Sciatic nerve (tissue), 2 donors: ENCODE measurements around the gene FEZ2. TPM values are rescaled to one million over a fixed set of nuclear protein-coding genes. Genes with fewer than 3 reads are reported as not detected.
A peak's percentile ranks its signal among the peaks of the same experiment; 100 is the strongest.

Experiments
- ATAC-seq: fragments of 200-7000 bp; cut with Tn5 transposase; one replicate; pipeline ENCODE4 v1.9.1; 2020; ENCODE audit warnings: mild to moderate bottlenecking, moderate library complexity
- DNase-seq: peaks from one replicate; pipeline ENCODE4 v3.0.0-alpha.2; 2020; ENCODE audit warnings: low spot score
- intact Hi-C: fragments of 100-400 bp; cut with DNase I; formaldehyde crosslinking; loops from one replicate; pipeline ENCODE4 v1.14.2; 2022
- total RNA-seq: library from RNA; stranded (reverse); fragmentation: NEBNext Ultra II Directional; extraction: Animal tissue kit (Norgen Biotek cat#: 25700); gene quantifications from one replicate; pipeline ENCODE4 v1.2.1, GENCODE V29; 2021
- donor health status: DM: no; HTN: no; CAD: no.
- donor health status: DM: no; HTN: no; CAD: no.

The FEZ2 gene
- total RNA-seq, 1 donor from 2014 or later, result 89.8 TPM

GRCh38 chr2:36541891-36542595 lies 55.9 kb downstream of the FEZ2 start:
- DNase-seq (no peak), ATAC-seq (peak; percentile 29)
- intact Hi-C loops, result no loop called here

GRCh38 chr2:36540986-36541754 lies 56.8 kb downstream of the FEZ2 start:
- no peak for ATAC-seq
- intact Hi-C loops, result no loop called here

GRCh38 chr2:36539631-36540030 lies 58.3 kb downstream of the FEZ2 start:
- intact Hi-C loops, result no loop called here
- DNase-seq (no peak), ATAC-seq (no peak)

More at GRCh38 chr2:36540986-36541754, 56.8 kb downstream of the FEZ2 start:
- no peak for DNase-seq

GRCh38 chr2:36538335-36538734 lies 59.6 kb downstream of the FEZ2 start:
- intact Hi-C loops, result no loop called here
- ATAC-seq (no peak), DNase-seq (no peak)

GRCh38 chr2:36536776-36537175 lies 61.2 kb downstream of the FEZ2 start:
- intact Hi-C loops, result no loop called here
- no peak for ATAC-seq
- no peak for DNase-seq

- ATAC-seq, result no peak
- intact Hi-C loops, result no loop called here
- no peak for DNase-seq
Observed at GRCh38 chr2:36535099-36535498, 62.9 kb downstream of the FEZ2 start.

GRCh38 chr2:36534275-36534799 lies 63.6 kb downstream of the FEZ2 start:
- intact Hi-C loops, result no loop called here
- ATAC-seq (no peak), DNase-seq (no peak)

- ATAC-seq (peak; percentile 83), DNase-seq (no peak)
- intact Hi-C loops, result no loop called here
Observed at GRCh38 chr2:36530983-36531354, 67.0 kb downstream of the FEZ2 start.

GRCh38 chr2:36530178-36530982 lies 67.6 kb downstream of the FEZ2 start:
- ATAC-seq (peak; percentile 37), DNase-seq (no peak)
- intact Hi-C loops, result no loop called here

- no peak for ATAC-seq
- intact Hi-C loops, result no loop called here
Observed at GRCh38 chr2:36528766-36529392, 69.1 kb downstream of the FEZ2 start.

GRCh38 chr2:36528274-36528673 lies 69.7 kb downstream of the FEZ2 start:
- ATAC-seq, result no peak
- intact Hi-C loops, result no loop called here

More at GRCh38 chr2:36528766-36529392, 69.1 kb downstream of the FEZ2 start:
- DNase-seq, result no peak

GRCh38 chr2:36526226-36526625 lies 71.7 kb downstream of the FEZ2 start:
- no peak for DNase-seq
- intact Hi-C loops, result no loop called here
- no peak for ATAC-seq

More at GRCh38 chr2:36528274-36528673, 69.7 kb downstream of the FEZ2 start:
- no peak for DNase-seq

GRCh38 chr2:36525245-36525644 lies 72.7 kb downstream of the FEZ2 start:
- DNase-seq (no peak), ATAC-seq (no peak)
- intact Hi-C loops, result no loop called here

GRCh38 chr2:36523153-36523552 lies 74.8 kb downstream of the FEZ2 start:
- intact Hi-C loops, result no loop called here

GRCh38 chr2:36520431-36520830 lies 77.5 kb downstream of the FEZ2 start:
- no peak for DNase-seq
- ATAC-seq, result no peak
- intact Hi-C loops, result no loop called here

More at GRCh38 chr2:36523153-36523552, 74.8 kb downstream of the FEZ2 start:
- no peak for ATAC-seq
- no peak for DNase-seq

- DNase-seq, result no peak
- ATAC-seq, result peak; percentile 31
- intact Hi-C loops, result no loop called here
Observed at GRCh38 chr2:36516136-36516870, 81.7 kb downstream of the FEZ2 start.

- ATAC-seq (no peak), DNase-seq (no peak)
- intact Hi-C loops, result no loop called here
Observed at GRCh38 chr2:36515538-36515937, 82.4 kb downstream of the FEZ2 start.

GRCh38 chr2:36513661-36514060 lies 84.3 kb downstream of the FEZ2 start:
- ATAC-seq (no peak), DNase-seq (no peak)
- intact Hi-C loops, result no loop called here
